ENCODE measurements around the gene UGP2.
"Not testable (repeated sequence)": the region's sequence is repeated elsewhere in the genome, so short reads cannot be mapped to it uniquely, and the experiment has no call there.

UGP2 gene

DNA sequence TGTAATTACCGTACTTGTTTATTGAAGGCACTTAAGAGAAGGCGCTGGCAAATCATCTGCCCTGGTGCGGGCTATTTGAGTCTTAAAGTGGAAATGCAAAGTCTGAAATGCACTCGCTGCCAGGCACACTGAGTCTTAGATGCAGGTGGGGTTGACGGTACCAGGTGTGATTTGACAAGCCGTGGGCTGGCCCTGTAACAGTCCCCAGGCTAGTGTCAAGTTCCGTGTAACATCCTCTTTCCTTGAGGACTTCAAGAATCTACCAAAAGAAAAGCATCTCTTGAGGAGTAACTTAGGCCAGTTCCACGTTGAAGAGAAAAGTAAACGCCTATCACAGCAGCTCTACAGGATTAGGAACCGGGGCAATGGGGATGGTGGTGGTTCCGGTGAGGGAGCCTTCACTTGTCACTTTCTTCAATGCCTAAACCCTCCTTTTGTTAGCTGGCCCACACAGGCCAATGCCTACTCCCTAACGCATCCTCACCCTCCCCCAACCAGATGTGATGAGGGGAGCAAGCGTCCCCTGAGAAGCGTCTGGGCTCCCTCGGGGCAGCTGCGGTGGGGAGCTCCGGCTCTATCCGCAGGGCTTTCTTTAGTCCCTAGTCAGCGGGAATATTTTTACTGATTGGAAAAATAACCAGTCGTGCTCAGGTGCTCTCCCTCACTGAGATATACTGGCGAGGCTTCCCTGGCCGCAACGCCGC, 1.5 kb upstream of the UGP2 start:
- no peak for DNase-seq (ENCODE audit: low read depth in 3 of 3)

DNA sequence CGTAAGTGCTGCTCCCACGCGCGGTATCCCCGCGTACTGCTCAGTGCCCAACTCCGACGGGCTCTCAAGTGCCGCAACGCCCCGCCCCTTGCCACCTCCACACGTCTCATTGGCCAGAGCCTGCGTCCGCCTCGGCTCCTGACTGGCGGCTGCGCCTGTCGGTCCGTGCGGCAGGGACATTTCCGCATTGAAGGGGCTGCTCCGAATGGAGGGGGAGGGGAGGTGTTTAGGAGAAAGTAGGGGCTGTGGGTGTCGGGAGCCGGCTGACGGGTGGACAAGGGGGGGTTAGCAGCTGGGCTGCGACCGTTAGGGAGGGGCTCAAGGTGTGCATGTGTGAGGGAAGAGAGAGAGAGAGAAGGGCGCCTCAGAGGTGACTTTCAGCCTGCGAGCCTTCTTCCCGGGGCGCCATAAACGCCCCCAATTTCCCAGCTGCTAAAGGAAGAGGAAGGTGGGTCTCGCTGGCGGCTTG, 877 bp upstream of the UGP2 start:
- peak; percentile 94 to 97 (median 97) for DNase-seq (ENCODE audit: low read depth in 3 of 3)

DNA sequence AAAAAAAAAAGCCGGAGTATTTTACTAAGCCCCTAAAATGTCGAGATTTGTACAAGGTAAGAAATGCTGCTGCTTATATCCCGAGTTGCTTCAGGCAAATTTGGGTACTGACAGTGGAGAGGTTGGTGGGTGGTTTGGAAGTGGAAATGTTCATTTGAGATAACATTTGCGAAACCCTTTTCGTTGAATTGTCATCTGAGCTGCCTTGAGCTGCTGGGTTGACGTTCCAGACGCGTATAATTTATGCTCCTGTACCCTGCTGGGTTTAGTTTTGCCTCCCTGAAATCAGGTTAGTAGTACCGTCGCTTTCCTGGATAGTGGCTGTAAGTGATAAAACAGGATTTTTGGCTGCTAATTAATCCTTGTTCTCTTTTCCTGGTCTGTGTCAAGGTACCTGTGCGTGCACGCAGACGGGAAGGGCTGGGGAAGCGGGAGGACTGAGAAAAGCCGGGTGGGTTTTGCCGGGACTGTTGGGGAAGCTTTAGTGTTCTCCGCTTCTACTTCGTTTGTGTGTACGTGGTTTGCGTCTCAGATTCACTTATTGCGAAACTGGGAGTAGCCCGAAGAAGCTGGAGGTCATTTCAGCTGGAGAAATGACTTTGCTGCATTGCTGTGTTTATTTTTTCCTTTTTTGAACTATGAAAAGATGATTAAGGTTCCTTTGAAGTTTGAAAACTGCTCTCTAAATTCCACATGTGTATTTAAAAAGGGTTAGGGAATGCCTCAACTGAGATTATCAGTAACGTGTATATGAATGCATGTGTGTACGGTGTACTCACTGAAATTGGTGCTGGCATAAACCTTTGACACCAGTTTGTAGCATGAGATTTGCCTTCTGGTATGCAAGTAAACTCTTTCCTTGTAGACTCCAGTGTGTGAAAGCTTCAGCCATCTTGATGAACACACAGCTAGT, 709 bp downstream of the UGP2 start:
- no peak for DNase-seq (ENCODE audit: low read depth in 3 of 3)

DNA sequence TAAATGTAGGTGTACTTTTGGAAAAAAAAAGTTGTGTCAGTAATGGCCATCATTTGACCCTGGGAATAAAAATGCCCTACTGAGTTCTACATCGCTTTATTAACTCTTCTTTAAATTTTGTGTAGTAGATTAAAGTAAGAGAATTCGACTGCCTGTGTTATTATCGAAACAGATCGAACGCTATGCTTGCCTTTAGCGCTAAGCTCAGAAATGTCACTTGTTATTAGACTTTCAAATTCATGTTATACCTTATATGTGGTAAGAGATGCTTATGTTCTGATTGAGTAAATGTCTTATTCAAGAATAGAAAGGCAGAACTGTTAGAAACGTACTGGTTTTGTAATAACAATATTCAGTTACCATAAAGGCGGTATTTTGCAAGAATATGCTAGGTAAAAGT, 1.4 kb downstream of the UGP2 start:
- no peak for DNase-seq (ENCODE audit: low read depth in 3 of 3)

DNA sequence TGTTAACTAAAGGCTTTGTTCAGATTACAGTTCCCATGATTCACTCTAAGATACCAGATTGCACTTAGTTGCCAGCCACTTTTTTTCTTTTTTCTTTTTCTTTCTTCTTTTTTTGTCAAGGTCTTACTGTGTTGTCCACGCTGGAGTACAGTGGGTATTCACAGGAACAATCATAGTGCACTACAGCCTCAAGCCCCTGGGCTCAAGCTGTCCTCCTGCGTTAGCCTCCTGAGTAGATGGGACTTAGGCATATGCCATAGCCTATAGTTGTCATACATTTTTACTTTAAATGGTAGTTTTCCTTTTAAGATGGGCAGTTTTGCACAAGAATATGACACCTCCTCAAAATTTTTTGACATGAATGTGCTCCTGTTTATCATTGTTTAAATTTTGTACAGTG, 2.1 kb downstream of the UGP2 start:
- DNase-seq (ENCODE audit: low read depth in 3 of 3): no peak

DNA sequence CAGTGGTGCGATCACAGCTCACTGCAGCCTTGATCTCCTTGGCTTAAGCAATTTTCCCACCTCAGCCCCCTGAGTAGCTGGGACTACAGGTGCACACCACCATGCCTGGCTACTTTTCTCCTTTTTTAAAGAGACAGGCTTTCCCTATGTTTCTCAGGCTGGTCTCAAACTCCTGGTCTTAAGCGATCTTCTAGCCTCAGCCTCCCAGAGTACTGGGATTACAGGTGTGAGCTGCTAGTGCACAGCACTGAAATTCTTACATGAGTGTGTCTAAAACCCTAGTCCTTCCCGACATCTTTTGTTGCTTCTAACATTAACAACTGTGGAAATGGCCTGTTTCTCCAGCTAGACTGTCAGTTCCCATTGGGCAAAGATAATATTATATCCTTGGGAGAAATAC, 2.9 kb downstream of the UGP2 start:
- no peak for DNase-seq (ENCODE audit: low read depth in 3 of 3)

DNA sequence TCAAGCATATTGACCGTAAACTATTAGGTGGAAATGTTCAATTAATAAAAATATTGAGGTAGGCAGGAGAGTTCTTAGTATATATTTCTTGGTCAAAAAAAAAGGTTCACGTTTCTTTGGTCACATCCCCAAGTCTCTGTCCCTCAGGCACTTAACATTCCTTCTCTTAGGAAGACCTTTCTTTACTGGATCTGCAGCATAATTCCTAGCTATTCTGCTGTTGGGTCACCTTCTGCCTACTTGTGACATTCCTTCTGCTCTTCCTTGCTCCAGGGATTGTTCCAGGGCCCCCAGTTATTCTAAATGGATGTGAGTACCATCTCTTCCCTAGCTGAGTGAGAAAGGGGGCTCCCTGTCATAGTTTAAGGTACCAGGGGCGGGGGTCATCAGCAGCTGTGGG, 4.2 kb downstream of the UGP2 start:
- no peak for DNase-seq (ENCODE audit: low read depth in 3 of 3)

DNA sequence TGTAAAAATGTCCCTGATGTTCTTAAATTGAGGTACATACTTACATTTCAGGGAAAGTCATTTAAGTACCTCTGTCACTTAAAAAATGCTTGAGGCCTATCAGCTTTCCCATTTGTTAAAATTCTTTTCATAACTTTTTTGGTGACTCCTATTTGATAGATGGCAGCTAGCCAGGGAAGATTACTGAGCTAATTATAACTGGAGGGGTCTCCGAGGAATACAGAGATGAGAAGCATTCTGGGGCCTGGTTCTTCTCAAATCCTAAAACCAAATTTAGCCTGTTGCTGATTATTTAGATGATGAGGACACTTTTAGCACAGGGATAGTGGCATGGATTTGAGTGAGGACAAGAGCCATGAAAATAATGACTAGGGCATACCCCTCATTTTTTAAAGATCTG, 4.8 kb downstream of the UGP2 start:
- DNase-seq (ENCODE audit: low read depth in 3 of 3): no peak

DNA sequence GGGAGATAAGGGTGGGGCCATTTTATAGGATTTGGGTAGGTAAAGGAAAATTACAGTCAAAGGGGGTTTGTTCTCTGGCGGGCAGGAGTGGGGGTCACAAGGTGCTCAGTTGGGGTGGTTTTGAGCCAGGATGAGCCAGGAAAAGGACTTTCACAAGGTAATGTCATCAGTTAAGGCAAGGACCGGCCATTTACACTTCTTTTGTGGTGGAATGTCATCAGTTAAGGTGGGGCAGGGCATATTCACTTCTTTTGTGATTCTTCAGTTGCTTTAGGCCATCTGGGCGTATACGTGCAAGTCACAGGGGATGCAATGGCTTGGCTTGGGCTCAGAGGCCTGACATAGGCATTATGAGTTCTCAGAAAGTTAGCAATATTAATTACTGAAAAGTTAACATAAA, 5.9 kb downstream of the UGP2 start:
- not testable (repeated sequence) for DNase-seq (ENCODE audit: low read depth in 3 of 3)

DNA sequence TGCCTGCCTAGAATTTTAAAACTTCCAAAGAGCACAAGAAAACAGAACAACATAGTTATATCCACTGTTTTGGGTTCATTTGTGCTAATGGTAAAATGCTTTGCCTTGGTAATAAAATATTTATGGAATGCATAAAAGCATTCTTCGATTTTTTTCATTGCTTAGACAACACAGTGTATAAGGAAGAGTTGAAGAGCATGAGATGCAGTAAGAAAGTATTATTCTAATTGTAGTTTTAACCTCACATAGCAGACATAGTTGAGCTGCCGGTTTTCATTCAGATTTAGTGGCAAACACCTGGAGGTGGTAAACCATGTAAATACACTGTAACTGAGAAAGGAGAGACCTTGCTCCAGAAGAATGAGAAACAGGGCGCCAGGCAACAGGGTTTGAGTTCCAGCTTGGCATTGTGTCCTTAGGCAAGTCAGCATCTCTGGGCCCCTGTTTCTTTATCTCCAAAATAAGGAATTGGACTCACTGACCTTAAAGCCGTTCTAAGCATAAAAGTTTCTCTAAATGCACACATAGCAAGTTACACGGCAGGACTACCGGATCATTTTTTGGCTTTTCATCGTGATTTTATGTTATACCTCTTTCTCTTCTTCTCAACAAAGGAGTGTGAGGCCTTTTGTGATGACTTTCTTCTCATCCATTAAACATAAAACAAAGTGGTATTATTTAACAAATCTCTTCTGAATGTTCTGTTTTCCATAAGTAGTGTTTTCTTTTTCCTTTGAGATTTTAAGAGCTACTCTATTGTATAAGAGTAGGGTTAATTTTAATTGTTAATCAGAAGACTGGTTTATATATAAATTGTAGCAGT, 7.9 kb downstream of the UGP2 start:
- no peak for DNase-seq (ENCODE audit: low read depth in 3 of 3)

DNA sequence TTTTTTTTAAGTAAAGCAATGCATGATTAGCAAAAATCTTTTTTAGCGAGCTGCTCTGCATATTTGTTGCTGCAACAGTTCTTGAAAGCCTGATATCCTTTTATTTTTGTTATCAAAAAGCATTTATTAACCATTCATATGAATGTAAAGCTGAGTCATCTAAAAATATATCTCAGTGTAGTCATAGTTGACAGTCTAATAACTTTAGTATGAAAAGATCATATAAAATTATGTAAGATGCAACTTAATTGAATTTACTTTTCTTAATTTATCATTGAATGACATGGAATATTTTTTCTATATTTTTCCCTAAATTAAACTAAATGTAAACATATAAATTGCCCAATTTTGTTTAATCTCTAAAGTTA, 8.5 kb downstream of the UGP2 start:
- no peak for DNase-seq (ENCODE audit: low read depth in 3 of 3)

DNA sequence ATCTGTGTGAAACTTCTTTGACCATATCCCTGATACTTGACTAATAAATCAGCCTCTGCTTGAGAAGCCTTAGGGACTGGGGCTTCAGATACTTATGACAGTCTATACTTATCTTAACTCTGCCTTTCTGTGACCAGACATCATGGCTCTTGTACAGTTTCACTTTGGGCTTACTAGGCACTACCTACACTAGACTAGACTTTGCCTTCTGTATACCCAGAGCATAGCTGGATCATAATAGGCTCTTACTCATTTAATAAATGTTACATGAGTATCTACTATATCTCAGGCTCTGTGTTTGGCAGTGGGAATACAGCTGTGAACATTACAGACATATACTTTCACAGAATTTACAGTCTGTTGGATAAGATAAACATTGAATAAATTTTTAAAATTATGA, 9.0 kb downstream of the UGP2 start:
- no peak for DNase-seq (ENCODE audit: low read depth in 3 of 3)

DNA sequence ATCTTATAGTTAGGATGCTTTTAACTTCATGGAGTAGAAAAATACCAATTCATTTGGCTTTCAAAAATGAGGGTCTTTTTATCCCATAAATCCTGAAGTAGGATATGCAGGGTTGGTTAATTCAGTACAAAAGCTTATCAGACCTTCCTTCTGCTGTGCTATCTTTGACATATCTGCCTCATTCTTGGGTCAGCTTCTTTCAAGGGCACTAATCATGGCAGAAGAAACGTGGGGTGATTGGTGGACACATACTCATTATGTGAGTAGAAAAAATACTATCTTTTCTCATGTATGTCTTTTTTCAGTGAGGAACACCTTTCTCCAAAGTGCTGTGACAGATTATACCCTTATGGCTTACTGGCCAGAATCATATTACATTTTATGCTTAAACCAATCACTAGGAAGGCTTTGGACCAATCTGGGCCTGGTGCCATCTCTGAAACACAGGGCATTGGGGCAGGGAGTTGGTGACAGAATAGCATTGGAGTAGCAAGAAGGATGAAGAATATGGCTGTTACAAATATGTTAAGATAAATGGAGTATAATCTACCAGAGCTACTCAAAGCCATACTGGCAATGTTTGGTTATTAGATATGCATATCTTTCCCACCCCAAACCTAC, 10.1 kb downstream of the UGP2 start:
- DNase-seq (ENCODE audit: low read depth in 3 of 3): no peak

DNA sequence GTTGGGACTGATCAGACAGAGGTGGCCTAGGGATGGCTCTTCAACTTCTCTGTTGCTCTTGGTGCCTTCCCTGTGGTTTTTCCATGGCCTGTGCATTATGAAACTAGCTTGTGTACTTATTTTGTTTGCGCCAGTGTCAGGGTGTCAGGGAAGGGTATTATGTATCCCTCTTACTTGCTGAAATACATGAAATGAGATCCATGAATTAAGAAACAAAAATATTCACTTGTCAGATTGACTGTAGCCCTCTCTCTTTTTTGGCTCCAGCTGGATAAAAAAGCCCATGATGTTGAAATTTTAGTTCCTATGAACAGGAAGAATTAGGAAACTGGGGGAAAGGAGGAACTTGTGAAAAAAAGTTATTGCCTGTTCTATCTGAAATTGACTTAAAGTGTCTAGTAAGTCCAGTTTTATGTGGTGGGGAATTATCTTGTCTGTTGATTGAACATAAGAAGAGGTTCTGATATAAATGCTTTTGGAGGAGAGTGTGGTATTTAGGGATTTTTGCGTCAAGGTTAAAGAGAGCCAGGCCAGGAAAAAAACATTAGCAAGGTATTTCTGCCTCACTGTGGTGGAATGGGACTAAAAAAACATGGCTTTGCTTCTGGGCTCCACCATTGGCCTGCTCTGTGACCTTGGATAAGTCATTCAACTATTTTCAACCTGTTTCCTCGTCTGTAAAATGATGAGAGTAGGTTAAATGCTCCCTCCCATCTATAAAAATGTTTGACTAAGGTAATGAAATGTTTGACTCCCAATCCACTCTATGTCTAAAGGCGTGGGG, 12.0 kb downstream of the UGP2 start:
- no peak for DNase-seq (ENCODE audit: low read depth in 3 of 3)

DNA sequence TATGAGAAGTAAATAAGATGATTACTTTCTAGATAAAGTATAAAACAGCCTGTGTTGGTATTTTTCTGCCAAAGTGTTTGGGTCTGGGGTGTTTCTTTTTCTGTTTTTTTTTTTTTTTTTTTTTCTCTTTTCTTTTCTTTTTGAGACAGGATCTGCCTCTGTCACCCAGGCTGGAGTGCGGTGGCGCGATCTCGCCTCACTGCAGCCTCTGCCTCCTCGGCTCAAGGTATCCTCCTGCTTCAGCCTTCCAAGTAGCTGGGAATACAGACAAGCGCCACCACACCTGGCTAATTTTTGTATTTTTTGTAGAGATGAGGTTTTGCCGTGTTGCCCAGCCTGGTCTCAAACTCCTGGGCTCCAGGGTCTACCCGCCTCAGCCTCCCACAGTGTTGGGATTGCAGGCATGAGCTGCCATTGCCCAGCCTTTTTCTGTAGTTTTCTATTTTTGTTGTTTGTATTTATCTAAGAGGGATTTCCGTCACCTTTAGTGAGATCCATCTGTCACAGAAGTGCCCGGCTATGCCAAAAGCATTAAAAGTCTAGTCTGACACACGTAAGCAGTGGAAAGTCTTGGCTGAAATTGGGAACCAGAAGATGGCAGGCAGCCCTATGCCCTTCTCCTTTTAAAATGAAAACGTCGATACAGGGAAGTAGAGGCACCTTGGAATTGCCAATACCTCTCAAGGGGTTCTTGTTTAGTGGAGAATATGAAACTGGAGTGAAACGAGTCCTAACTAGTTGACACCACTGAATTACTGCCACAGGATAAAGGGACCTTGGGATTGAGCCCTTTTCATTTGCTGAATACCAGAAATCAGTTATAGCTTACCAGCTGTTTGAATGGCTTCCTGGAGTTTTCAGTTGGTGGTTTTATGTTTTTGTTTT, 14.0 kb downstream of the UGP2 start:
- DNase-seq (ENCODE audit: low read depth in 3 of 3): no peak

DNA sequence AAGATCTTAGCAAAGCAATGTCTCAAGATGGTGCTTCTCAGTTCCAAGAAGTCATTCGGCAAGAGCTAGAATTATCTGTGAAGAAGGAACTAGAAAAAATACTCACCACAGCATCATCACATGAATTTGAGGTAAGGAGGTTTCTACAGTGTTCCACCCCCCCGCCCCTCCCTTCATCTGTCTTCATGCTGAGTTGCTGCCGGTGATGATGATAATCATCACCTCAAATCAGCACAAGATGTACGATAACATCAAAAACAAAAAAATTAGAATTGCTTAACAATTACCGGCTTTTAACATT, 14.6 kb downstream of the UGP2 start:
- DNase-seq (ENCODE audit: low read depth in 3 of 3): peak in 1 of 3 donors; percentile 9

DNA sequence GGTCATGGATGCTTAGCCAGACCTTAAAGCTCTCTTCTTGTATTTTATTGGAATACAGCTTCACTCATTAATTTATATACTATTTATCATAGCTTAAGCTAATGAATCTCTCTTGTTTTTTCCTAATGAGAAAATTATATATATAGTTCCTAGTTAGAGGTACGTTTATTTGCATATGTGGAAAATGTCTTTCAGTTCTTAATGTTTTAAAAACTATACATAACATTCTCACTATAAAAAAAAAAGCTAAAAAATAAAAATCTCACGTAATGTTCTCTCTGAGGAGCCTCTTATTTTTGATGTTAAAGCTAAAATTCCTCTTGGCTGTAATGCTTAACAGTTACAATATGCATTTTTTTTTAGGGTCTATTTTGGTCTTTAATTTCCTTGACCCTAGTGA, 16.6 kb downstream of the UGP2 start:
- DNase-seq (ENCODE audit: low read depth in 3 of 3): no peak

DNA sequence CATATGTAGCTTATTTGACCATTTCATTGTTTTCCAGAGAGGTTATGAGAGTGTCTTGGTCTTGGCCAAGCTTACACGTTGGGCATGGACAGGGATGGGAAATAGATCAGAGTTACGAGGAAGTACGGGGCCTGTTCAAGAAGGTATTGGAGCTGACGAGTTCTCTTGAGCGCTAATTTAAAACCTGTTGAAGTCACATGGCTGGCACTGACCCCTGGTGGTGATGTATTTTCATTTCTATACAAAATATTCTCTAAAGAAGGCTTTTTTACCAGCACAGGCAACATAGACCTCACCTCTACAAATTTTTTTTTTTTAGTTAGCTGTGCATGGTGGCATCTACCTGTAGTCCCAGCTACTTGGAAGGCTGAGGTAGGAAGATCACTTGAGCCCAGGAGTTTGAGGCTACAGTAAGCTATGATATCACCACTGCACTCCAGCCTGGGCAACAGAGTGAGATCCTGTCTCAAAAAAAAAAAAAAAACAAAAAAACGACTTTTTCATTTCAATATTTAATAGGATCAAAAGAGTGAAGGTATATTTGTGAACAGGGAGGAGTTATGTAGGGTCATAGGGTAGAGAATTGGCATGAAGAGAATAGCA, 19.6 kb downstream of the UGP2 start:
- peak in 2 of 3 donors; percentile 24 to 33 for DNase-seq (ENCODE audit: low read depth in 3 of 3)

DNA sequence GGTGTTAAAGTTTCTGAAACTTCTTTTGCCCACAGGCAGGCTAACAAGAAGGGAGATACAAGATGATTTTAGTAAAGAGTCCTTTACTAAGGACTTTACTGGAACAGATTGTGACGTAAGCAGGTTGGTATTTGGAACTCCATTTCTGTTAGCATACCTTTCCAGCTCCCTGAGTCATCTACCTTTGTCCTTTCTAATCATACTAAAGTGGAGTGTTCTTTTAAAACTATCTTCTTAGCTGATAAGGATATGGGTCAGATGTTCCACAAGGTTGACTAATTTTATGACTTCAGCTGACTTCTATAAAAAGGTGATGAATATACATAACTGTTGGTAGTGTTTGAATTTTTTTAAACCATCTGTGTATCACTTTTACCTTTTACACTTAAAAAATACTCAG, 21.1 kb downstream of the UGP2 start:
- DNase-seq (ENCODE audit: low read depth in 3 of 3): no peak

DNA sequence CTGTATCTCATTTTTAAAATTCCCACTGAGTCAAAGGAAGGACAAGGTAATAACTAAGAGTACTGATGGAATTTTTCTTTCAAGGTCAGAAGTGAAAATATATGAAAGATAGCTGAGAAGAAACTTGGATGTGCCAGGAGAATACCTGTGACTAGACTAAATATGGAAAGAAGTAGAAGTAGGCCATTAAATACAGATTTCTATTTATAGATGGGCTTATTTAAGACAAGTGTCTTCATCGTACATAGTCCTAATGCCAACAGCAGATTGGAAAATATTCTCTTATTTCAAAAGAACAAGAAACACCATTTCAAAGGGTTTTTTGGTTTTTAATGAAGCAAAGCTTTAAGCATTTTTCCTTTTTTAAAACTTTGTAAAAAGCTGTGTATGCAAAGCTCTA, 22.0 kb downstream of the UGP2 start:
- DNase-seq (ENCODE audit: low read depth in 3 of 3): no peak

Data from stimulated activated CD4-positive, alpha-beta T cell treated with anti-CD3 and anti-CD28 coated beads, TNF-alpha, amount 100 ng/mL, for 48 hours (primary cell).